ENCODE results near the gene PDGFRB.

The PDGFRB gene

DNA sequence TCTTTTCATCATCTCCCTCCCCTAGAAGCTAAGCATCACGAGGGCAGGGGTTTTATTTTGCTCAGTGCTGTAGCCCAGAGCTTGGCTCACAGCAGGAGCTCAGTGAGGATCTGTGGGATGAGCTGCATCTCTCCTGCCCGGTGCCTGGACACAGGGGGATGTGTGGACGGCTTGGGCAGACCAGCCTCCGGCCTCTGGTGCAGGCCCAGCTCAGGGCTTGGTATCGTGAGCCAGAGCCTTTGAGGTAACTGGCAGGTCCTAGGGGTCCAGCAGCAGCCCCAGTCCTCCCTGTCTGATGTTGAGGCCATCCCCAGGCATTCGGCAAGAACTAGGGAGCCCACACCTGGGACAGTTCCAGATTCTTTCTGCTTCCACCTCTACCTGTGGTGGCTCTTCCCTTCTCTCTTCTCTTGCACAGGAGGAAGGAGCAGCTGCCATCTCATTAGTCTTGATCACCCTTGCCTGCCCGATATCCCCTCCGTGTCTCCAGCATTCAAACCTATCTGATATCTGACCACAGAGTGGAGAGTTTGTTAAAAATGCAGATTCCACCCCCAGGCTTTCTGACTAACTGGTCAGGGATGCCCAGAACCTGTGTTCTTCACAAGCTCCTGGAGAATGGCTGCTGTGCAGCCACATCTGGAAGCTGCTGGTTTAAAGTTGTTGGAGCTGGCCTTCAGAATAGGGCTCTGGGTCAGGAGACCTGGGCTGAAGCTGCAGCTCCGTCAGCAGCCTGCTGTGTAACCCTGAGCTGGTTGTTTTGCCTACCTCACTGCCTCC lies 26.3 kb upstream of the PDGFRB start:
- no peak for DNase-seq

DNA sequence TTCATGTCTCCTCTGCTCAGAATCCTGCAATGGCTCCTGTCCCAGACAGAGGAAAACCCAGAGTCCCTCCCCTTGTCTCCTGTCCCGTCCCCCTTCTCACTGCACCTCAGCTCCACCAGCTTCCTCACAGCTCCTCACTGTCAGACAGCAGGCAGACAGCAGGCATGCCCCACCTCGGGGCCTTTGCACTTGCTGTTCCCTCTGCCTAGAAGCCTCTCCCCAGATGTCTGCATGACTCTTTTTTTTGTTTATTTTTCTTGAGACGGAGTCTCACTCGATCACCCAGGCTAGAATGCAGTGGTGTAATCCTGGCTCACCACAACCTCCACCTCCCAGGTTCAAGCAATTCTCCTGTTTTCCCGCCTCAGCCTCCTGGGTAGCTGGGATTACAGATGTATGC lies 25.4 kb upstream of the PDGFRB start:
- DNase-seq: no peak

DNA sequence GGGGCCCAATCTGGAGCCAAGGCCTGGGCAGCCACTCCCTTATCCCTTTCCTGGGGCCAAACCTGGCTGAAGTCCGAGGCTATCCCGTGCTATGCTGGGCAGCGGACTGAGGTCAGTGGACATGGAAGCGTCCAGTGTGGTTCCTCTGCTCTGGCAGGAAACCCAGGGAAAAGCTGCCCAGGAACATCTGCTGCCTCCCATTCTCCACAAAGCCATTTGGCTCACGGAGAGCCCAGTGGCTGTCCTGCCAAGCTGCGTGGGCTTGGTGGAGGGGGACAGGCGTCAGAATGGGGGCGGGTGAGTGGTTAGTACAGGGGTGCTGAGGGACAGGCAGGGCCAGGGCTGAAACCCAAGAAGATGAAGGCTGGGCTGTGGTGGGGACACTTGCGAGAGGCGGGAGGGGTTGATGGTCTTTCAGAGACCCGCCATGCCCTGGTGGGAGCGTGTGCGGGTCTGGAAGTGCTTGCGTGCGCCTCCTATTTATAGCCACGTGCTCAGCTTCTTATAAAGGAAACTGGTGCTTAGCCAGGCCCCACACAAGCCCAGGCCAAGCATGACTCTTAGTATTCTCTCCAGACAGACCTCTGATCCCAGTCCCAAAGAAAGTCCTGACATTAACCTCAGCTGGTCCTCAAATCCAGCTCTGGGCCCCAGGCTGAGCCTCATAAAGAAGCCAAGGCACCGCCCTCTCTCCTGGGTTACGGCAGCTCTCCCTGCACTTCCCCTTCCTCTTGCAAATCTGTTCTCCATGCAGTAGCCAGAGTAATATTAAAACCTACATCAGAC lies 24.8 kb upstream of the PDGFRB start:
- DNase-seq: no peak

DNA sequence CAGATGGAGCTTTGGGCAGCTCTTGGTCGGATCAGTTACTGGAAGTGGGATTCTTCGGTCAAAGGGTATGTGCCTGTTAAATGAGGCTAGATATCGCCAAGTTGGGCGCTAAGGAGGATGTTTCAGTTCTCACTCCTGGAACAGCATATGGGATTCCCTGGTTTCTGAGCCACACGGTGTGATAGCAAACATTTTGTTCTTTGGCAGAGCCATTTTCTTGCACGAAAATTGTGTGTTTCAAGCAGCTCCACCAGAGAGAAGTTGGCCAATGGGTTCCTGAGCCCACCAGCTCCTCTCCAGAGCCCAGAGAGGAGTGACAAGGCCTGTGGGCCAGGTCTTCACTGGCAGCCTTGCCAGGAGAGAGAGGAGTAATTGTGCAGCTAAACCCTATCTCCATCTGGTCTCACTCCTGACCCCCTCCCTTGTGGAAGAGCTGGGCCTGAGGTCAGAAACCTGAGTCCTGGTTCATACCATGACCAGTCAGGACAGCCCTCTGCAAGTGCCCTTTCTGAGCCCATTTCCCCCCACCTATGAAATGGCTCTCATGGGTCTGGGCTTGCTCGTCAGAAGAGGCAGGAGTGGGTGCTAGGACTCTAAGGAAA lies 23.5 kb upstream of the PDGFRB start:
- no peak for DNase-seq

DNA sequence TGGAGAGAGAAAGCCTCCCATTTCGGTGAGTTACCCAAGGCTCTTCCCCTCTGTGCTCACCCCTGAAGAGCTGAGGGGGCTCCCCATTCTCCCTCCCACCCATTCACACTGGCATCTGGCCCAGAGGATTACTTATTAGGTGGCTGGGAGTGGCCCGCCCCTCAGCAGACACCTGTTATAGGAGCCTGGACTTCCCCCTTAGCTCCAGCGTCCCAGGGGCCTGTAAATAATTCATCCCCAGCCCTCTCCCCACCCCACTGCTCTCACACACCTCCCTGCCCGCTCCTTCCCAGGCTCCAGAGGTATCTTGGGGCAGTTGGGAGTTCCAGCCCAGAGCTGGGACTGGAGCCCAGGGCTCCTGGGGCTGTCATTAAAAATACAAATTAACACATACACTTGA lies 22.6 kb upstream of the PDGFRB start:
- DNase-seq: no peak

DNA sequence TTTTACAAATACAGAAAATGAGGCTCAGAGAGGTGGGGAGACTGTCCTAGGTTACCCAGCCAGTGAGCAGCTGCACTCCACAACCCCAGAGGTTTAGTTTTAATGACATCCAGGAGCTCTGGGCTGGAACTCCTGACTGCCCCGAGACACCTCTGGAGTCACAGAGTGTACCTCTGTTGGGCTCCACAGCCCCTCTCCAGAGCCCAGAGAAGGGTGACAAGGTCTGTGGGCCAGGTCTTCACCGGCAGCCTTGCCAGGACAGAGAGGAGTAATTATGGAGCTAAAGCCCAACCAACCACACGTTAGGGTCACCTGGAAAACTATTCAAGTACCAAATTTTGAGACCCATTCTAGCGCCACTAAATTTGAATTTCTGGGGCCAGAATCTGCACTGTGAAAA lies 22.1 kb upstream of the PDGFRB start:
- DNase-seq: no peak

DNA sequence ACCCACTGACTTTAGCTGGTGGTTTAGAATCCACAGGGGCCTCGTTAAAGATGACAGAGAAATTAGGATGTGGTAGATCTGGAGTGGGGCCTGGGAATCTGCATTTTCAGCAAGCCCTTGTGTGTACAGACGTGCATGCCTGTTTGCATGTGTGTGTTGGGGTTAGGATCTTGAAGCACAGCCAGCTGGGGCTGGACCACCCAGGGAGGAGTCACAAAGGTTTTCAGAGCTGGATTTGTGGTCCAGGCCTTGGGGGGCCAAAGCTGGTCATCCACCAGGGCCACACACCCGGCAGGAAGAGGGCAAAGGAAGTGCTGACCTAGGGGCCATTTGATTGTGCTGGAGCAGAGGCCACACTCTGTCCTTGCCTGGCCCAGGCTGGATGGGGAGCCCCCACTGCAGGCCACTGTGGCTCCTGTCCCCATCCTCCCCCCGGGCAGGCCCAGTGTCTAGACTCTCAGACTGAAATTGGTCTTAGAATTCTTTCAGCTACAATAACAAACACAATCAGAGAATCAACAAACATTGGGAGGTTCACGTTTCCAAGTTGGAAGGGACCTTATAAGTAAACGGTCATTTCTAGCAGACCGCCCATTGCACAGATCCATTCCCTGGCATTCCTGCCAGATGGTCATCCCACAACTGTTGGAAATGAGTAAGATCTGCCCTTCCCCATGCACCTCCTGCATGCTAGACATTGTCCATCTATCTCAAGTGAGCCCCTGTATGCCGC lies 21.3 kb upstream of the PDGFRB start:
- DNase-seq: no peak

DNA sequence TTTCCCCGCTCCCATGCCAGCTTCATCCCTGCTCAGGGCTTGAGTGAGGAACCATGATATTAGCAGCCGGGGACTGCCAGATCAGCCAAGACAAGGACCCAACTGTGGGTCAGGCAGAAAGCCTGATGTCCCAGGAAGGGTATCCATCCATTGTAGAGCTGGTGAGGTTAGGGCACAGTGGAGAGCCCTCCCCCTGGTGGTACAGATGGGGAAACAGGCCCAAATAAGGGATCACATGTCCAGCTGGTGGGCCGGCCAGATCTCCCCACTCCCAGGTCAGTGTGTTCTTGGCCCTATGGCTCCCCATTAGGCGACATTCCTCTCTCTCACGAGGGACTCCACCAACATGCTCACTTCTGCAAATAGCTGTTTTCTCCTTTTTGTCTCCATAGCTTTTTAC lies 19.9 kb upstream of the PDGFRB start:
- DNase-seq: no peak

DNA sequence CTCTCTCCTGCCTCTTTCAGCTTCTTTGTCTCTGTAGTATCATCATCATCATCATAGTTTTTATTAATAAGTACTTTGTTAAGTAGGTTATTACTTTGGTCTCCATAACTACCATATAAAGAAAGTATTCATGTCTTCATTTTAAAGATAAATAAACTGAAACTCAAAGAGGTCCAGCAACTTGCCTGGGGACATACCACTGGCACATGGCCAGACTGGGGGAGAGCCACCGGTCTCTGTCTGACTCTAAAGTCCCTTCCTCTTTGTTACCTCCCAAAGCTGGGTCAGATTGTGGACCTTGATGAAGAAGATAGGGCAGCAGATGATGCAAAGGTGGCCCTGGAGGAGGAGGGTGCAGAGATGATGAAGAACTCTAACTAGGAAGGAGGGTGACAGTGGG lies 19.4 kb upstream of the PDGFRB start:
- DNase-seq: no peak

DNA sequence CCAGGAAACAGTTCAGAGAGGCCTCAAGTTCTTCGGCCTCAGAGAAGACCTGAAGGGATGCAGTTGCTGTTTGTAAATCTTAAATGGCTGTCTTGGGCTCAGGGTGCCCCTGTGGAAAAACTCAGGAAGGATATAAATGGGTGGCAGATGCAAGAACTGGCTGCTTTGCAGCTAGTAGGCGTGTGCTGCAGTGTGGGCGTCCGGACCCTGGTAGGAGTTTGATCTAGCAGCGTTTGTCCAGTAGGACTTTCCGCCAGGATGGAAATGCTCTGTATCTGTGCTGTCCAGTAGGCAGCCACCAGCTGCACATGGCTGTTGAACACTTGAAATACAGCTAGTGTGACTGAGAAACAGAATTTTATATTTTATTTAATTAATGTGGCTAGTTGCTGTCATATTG lies 18.6 kb upstream of the PDGFRB start:
- no peak for DNase-seq

DNA sequence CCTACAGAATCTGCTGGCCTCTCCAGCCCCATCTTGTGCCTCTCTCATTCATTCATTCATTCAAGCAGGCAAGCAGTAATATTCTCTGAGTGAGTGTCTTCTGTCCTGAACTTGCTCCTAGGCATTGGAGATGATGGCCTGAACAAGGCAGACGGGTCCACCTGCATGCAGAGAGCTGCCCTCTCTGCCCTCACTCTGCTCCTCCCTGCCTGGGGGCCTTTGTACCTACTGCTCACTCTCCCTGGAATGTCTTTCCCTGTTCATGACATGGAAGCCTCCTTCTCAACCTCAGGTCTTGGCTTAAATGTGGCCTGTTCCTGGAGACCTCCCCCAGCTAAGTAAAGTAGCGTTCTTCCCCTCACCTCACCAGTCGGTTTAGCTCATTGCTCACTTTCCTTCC lies 17.5 kb upstream of the PDGFRB start:
- DNase-seq: no peak

DNA sequence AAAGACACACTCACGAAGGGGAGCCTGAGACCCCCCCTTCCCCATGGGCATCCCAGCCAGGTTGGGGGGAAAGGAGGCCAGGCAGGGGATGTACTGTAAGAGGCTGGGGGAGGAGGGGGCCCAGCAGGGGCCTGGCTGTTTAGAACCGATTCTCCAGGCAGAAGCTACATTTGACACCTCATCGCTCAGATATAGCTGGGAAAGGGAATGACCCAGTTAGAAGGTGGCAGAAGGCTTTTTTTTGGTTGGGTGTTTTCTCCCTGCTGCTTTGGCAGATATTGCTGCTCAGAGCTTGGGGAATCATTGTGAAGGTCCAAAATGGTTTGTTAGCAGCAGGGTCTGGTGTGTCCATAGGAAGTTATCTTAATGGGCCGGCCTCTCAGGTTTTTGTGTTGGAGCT lies 16.9 kb upstream of the PDGFRB start:
- no peak for DNase-seq

DNA sequence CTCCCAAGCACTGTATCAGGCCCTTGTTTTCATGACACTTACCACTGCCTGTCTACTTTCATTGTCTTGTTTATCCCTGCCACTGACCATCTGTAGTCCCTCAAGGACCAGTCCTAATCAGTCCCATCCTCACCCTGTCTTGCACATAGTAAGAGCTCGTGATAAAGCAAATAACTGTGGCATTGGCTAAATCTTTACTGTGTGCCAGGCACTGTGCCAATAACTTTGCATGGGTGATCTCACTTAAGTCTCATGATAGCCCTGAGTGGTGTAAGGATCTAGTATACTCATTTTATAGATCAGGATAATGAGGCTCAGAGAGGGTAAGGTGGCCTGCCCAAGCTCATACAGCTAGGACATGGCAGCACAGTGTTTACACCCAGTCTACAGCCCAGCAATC lies 16.5 kb upstream of the PDGFRB start:
- DNase-seq: no peak

DNA sequence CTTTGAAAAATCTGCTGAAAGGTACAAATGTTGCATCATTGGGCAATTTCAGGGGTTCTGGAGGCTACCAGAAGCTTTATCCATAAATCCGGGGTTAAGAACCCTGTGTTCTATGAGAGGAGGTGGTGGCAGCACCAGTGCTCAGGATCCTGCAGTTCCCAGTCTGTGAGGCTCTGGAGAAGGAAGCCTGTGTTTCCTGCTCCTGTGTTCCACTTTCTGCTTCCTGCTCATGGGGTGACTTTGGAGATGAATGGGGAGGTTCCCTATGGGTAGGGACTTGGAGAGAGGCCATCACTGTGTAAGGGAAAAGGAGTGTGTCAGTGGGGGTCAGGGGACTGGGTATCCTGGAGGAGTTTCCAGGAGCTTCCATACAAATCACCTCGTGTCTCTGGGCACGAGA lies 13.2 kb upstream of the PDGFRB start:
- DNase-seq: no peak

DNA sequence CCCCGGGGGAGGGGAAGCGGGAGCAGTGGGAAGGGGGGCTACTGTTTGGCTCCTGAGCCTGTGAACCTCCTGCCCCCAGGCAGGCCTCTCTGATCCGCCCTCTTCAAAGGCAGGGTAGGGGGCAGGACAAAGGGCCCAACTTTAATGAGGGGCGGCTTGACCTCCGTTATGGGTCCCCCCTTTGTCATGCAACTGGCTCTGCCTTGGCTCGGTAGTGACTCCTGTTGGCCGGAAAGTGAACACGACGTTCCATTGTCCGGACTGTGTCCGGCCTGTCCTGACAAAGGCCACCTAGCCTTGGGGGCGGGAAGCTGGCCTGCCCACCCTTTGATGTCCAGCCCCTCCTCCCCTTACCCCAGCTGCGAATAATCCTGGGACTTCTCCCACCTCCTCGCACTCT lies 12.3 kb upstream of the PDGFRB start:
- no peak for DNase-seq

DNA sequence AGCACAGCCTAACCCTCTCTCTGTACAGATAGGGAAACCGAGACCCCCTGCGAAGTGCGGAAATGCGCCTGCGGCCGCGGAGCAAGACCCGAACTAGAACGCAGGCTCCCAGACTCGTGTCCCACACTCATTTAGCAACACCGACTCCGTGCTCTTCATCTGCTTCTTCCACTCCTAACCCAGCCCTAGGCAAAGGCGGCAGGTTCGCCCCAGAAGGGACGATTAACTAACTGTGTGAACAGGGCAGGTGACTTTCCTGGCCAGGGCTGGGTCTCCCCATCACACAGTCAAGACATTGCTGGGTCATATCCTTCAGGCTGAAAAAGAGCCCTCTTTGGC lies 11.8 kb upstream of the PDGFRB start:
- no peak for DNase-seq

DNA sequence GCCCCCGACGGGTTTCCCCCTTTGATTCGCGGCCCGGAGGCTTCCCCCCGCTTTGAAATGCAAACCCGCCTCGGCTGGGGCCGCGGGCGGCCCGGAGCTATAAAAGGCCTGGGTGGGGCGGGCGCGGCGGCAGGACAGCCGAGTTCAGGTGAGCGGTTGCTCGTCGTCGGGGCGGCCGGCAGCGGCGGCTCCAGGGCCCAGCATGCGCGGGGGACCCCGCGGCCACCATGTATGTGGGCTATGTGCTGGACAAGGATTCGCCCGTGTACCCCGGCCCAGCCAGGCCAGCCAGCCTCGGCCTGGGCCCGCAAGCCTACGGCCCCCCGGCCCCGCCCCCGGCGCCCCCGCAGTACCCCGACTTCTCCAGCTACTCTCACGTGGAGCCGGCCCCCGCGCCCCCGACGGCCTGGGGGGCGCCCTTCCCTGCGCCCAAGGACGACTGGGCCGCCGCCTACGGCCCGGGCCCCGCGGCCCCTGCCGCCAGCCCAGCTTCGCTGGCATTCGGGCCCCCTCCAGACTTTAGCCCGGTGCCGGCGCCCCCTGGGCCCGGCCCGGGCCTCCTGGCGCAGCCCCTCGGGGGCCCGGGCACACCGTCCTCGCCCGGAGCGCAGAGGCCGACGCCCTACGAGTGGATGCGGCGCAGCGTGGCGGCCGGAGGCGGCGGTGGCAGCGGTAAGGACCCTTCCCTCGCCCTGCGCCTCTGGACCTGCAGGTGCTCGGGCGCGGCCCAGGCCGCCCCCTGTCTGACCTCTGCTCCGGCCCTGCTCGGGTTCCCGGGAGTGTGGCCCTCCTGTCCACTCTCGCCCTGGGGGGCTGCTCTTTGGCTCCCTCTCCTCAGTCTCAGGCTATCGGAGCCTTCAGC lies 11.2 kb upstream of the PDGFRB start, which contains the start of gene CDX1:
TSS of gene CDX1 (plus strand) at position 129 of the 862 bp plus-strand sequence. CDS start at position 228, 99 bp downstream.
- DNase-seq: no peak

DNA sequence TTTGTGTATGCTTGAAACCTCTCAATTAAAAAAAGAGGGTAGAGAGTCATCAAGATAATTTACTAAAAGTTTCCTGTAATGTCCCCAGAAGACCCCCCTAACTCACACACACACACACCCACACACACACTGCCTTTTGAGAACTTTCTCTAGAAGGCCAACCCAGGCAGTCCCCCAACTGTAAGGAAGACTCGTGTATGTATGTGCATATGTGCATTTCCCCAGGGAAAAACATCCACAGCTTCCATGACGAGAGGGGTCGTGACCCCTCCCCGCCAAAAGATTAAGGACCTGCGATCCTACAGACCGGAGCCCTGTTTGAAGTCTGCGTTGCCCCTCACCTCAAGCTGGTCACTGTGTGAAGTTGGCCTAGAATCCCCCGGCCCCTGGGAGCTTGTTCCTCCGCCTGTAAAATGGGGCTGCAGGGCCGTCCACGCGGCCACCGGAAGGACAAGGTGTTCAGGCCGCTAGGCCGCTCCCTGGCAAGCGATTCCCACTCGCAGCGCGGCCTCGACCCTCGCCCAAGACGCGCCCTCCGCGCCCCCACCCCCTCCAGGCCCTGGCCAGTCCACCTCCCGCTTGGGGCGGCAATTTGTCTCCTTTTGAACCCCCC lies 10.5 kb upstream of the PDGFRB start:
- no peak for DNase-seq

DNA sequence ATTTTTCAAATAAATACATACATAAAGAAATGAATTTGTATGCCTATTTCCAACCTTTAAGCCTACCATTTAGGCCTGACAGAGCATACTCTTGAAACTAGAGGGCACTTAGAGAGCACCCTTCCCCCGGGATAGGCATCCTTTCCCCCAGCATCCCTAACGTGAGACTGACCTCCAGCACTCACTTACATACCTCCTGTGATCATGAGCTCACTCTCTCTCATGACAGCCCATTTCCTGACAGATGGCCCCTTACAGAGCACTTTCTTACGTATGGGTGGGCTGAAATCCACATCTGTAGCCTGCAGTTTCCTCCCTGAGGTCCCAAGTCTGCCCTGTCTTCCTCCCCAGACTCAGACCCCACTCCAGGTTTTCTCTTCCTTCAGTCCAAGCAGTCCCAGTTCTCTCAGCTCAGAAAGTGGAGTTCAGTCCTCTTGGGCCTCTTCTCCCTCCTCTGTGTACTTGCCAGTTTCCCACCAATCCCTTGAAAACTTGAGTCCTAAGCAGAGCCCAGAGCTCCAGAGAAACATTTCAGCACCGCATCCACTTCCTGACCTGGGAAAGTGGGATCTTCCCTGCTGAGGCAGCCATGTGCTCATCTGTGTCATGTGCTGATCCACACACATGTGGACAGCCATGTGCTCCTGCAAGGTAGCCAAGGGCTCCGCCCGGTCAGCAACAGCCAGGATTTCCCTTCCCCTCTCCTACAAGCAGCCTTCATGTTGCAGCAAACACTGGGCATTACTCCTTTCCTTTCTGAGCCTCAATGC lies 8.8 kb upstream of the PDGFRB start:
- no peak for DNase-seq

DNA sequence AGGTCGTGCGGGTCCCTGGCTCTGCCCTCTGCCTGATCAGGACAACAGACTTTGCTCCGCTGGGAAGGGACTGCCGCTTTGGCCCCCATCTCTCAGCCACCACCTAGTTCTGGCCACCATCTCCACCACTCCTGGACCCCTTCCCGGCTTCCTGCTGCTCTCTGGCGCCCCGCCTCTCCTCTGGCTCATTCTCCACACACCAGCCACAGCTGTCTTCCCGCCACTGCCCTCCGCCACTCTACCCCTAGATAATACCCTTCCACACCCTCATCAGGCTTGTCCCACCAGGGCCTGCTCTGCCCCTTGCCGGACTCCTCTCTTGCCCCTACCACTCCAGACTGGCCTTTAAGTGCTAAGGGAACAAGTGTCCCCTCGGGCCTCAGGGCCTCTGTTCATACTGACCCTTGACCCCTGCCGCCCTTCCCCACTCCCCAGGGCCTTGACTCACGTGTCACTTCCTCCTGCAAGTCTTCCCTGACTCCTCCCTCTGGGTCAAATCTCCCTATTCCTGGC lies 8.0 kb upstream of the PDGFRB start:
- no peak for DNase-seq

DNA sequence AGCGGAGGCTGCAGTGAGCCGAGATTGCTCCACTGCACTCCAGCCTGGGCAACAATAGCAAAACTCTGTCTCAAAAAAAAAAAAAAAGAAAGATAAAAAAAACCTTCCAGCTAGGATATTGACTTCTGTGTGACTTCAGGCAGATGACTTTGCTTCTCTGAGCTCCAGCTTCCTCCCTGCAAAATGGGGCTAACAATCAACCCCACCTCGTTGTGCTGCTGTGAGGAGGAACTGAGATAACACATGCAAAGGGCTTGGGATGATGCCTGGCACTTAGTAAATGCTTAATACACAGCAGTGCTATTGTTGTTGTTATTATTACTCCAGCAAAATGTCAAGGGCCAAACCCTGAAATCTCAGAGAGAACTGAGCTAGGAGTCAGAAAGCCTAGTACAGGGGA lies 7.4 kb upstream of the PDGFRB start:
- no peak for DNase-seq

Data from T-helper 9 cell (primary cell).